CD4-positive, alpha-beta T cell treated with Interleukin-15 for 4 hours (primary cell): ENCODE data around the gene CELA1.
"Not testable (repeated sequence)": the region's sequence is repeated elsewhere in the genome, so short reads cannot be mapped to it uniquely, and the experiment has no call there.

ENCODE experiments used
- DNase-seq: peaks from one replicate; pipeline ENCODE4 v3.0.0-alpha.2; 2020; ENCODE audit warnings: low spot score

CELA1 gene

DNA sequence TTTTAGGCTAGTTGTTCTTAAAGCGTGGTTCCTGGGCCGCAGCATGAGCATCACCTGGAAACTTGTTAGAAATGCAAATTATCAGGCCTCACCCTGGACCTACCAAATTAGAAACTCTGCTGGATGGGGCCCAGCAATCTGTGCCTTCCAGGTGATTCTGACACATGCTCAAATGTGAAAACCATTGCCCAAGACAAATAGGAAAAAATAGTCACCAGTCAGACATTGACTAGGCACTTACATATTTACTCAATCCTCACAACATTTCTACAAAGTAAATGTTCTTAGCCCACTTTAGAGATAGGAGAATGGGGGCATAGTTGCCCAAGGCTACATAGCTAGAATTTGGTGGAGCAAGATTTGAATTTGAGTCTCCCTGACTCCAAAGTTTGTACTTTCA lies 3.3 kb downstream of the CELA1 start:
- DNase-seq: no peak

DNA sequence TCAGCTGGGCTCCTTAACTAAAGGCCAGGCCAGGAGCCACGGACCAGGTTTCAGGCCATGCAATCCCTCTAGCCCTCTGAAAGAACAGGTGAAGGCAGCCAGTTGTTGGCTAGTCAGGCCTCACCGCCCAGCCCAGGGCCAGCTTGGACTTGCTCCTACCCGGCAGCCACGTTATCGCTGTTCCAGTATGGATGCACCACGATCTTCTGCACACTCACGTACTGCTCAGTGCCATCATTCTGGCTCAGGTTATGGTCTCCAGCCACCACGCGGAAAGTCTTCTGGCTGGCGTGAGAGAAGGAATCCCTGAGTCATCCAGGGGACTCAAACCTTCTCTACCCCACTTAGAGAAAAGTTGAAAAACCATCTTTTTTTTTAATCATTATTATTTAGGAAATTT lies 4.1 kb downstream of the CELA1 start:
- DNase-seq: no peak

DNA sequence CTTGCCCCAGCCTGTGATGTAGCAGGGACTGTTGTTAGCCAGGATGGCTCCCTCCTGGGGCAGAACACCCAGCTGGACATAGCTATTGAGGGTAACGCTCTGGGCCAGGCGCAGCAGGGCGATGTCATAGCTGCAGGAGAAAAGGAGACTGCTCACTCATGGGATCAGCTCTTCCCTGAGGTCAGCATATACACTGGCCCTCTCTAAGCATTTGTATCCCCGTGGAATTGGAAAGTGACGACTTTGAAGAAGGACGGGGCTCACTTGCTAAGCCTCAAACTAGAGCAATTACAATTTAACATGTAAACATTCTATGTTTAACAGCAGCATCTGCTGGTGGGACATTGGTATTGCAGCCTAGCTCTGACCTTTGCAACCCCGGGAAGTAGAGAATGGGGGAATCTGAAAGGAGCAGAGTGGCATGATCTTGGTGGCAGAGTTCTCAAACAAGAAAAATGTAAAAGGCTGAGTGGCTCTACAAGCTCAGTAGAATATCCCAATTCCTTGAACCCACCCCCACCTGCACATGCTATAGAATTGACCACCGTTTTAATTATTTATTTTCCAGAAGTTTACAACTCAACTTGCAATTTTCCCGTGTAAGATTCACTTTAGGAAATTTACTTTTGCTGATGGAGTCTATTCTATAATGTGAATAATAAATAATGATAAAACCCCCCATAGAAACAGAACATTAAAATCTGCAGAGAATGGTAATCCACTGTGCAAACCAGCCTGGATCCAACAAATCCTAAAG lies 5.0 kb downstream of the CELA1 start:
- peak; percentile 83 for DNase-seq

DNA sequence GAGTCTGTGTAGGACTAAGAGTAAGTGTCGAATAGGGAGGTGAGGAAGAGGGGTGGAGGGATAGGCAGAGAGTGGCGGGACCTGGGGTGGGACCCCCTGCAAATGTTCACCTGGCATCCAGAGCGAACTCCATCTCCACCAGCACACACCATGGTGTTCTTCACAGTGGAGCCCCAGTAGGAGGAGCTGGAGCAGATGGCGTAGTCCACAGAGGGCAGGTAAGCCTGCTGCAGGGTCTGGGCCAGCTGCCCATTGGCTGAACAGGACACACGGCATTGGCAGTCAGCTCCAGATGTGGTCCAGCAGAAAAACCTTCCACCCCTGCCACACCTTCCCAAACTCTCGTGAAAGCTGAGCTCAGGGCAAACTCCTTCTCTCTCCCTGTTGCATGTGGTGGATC lies 6.7 kb downstream of the CELA1 start:
- no peak for DNase-seq

DNA sequence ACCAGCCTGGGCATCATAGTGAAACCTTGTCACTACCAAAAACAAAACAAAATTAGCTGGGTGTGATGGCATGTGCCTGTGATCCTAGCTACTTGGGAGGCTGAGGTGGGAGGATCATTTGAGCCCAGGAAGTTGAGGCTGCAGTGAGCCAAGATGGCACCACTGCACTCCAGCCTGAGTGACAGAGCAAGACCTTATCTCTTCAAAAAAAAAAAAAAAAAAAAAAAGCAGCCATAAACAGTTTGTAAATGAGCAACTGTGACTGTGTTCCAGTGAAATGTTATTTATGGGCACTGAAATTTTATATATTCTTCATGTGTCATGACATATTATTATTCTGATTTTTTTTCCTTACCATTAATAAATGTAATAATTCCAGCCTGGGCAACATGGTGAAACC lies 9.1 kb downstream of the CELA1 start:
- not testable (repeated sequence) for DNase-seq

DNA sequence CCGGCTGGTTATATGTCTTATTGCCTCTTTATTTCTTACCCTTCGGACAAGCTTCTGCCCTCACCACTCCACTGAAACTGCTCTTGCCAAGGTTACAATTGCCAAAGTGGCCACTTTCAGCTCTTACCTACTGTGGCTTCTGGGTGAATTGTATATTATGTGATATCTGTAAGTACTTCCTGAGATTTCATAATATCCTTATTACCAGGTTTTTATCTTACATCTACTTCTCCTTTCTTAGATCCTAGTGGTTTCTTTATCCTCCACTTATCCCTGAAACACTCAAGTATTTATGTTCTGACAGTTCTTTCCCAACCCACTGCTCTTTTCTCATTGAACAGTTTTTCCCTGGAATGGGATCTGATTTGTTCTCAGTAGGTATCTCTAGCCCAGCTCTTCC lies 10.5 kb downstream of the CELA1 start:
- DNase-seq: no peak

DNA sequence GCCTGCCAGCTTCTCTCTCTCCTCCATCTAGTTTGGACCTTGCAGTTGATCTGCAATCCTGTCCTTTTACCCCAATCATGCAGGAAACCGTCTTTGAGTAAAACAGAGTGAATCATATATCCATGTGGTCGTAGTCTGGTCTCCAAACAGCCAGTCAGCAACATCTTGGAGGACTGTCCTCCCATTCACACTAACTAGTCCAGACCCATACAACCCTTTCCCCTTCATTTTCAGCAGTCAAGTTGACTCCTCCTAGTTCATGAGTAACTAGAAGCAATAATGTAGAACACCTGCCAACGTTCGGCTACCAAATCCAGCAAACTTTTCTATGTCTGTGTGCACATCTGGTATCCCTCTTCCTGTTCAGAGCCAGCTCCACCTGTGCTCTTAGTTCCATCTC lies 11.7 kb downstream of the CELA1 start:
- no peak for DNase-seq

DNA sequence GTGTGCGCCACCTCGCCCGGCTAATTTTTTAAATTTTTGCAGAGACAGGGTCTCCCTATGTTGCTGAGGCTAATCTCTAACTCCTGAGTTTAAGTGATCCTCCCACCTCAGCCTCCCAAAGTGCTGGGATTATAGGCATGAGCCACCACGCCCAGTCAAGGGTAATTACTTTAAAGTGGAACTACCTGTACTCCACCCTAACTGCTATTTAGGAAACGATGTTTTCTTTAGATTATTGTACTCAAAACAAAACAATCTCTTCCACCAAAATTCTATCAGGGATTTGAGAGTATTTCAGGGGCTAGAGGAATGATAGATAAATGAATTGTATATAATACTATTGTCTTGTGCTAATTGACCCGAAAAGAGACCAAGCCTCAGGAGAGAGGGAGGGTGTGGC lies 12.9 kb downstream of the CELA1 start:
- no peak for DNase-seq

DNA sequence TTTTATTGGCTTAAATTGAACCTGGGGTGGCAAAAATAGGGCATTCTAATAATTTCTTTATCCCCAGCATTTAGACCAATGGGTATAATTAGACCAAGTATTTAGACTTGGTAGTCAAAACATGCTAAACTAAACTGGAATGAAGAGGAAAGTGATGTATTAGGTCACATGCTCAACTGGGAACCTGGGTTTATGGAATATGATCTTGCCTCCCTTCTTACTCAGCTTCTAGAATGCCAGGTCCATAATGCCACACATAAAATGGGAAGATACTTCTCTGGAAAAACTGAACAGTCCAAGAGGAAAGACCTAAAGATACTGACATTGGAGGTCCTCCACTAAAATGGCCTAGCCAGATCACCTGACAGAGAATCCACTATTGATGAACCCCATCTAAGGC lies 16.3 kb downstream of the CELA1 start:
- DNase-seq: no peak

DNA sequence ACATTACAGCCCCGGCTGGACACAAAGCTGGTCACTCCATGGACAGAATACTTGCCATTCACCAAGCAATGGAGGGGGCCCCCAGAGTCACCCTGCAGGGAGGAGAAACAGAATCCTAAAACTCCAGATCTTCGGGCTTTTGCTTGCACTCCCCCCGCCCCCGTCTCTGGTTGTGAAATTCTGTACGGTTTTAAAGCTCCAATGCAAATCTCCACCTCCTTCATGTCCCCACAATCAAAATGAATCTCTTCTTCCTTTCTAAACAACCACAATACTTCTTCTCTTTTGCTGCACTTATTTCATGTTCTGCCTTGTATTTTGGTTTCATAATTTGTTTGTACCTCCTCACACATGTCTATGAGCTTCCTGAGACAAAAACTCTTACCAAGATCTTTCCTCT lies 16.7 kb downstream of the CELA1 start:
- no peak for DNase-seq

DNA sequence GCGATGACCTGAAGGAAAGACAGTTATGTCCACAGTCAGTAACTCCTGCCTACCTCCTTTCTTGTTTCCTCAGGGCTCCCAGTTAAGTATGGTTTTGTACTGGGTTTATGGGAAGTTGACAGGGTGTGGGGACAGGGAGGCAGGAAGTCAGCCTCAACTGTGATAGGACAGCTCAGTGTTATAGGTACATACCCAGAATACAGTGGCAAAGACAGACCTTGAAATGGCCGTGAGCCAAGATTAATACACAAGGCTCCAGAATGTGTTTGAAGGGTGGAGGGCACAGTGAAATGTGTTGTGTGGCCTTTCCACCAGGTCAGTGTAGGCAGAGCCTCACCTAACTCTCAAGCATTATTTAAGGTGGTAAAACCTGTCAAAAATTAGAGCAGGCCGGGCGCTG lies 17.9 kb downstream of the CELA1 start:
- no peak for DNase-seq

DNA sequence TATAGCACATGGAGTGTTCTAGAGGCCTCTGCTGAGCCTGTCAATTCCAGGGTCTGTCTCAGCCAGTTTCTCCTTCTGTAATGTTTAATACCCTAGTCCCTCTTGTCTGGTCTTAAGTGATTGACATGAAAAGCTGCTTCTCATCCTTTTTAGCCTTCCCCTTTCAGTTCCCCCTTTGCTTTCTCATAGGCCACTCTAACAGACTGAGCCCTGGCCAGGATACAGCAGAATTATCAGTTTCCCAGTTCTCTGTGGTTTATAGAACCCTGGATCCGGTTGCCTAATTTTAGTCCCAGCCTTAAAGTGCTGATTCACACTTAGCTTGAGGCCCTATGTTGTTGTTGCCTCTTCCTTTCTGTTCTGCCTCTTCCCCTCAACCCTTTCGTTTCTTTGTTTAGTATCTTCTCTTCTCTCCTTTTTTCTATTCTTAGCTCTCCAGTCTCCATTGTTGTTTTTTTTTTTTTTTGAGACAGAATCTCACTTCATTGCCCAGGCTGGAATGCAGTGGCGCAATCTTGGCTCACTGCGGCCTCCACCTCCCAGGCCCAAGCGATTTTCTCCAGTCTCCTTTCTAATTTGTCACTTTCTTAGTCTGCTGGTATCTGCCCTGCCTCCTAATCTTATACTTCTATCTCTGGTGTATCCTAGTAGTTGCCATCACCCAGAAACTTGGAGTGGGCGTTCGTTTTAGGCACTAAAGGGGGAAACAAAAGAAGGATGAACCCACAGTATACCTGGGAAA lies 19.6 kb downstream of the CELA1 start:
- DNase-seq: peak; percentile 34

DNA sequence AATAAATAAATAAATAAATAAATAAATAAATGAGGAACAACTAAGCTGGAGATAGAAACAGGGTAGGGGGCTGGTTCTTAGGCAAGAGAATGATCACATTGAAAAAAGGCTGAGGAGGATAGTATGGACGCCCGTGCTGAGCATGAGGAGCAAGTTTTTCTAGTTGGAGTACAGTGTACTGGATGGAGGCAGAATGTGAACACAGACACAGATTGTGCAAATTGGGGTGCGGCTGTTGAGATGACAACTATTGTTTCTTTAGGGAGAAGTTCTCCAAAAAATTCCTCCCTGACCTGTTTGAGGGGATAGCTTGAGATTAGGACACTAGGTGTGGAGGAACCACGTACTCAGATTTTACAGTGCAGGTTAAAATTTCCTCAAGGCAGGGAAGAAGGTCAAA lies 21.5 kb downstream of the CELA1 start:
- DNase-seq: no peak

DNA sequence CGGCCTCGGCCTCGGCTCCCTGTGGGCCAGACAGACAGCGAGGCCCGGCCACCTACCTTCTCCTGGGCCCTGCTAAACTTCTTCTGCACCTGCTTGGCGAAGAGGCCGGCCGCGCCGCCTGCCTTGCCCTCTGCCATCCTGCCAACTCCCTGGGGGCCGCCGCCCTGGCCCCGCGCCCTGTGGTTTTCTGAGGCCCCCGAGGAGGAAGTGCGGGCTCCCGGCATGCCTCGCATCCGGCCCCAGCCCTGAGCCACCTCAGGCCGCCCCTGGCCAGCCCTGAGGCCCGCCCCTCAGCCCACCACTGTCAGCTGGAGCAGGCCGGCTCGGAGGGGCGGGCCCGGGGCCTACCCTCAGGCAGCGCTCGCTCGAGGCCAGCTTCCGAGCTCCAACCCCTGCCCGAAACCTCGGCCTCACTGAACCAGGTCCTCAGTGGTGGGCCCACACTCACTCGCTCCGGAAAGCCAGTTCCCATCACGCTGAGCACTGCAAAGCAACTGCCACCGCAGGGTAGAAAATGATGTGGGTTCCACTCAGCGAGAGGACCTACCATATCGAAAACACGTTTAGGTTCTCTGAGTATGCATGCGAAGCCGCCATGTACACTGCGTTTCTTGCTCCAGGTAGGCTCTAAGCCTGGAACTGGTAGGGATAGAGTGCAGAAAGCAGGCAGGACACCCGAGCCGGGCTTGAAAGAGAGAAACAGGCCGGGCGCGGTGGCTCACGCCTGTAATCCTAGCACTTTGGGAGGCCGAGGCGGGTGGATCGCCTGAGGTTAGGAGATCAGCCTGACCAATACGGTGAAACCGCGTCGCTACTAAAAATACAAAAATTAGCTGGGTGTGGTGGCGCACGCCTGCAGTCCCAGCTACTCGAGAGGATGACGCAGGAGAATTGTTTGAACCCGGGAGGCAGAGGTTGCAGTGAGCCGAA lies 22.2 kb downstream of the CELA1 start, which contains the start of gene BIN2:
TSS of gene BIN2 (minus strand) at position 209 of the 930 bp plus-strand sequence. CDS start at position 137, 72 bp downstream.
- peak; percentile 67 for DNase-seq

DNA sequence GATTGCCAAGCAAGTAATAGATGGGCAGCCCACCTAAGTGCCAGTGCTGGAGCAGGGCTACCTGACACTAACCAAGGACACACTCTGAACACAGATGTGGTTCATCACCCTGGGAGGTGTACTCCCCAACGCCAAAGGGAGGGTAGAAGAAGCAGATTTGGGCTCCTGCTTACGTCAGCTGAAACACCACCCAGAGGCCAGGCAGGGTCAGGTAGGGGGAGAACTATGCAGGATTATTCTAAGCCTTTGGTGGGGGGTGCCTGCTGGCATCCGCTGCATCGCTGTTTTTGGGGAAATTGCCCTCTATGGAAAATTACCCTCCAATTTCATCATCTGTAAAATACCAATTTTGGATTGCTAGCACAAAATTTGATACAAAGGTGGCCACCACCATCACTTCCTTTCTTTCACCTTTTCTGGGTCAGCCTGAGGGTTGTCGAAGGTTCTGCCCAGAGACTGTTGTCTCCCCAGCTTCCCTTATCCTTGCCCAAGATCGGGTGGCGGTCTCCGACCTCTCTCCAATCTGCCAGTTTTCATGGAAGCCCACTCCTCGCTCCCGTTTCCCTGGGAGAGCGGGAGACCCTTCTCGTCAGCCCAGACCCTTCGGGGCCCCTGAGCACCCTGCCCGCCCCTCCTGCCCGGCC lies 23.0 kb downstream of the CELA1 start:
- peak; percentile 69 for DNase-seq

DNA sequence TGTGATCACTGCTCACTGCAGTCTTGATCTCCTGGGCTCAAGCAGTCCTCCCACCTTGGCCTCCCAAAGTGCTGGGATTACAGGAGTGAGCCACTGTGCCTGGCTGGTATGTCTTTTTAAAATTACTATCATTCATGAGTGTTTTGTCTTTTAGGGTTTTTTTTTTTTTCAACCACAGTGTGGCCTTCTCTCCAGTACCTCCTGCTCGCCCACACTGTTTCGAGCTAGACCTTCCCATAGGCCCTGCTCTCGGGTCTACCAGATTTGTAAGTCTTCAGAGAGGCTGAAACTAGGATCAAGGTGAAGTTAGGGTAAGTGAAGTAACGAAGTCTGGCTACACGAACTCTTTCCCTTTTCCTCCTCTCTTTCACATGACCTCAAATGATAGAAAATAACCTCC lies 24.0 kb downstream of the CELA1 start:
- DNase-seq: no peak

DNA sequence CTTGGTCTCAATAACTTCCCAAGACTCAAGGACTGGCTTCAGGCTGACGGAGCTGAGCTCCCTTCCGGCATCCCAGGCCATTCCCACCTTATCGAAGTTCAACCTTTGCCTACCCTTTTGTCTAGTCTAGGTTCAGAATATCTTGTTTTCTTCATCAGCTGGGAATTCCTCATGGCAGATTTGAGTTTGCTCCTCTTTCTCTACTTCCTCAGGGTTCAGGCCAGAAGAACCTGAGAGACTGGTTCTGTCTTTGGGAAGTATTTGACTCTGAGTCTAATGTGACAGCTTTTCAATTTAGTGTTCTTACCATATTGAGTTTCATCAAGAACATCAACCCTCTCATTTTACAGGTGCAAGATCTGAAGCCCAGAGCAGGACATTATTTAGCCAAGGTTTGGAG lies 24.6 kb downstream of the CELA1 start:
- no peak for DNase-seq

DNA sequence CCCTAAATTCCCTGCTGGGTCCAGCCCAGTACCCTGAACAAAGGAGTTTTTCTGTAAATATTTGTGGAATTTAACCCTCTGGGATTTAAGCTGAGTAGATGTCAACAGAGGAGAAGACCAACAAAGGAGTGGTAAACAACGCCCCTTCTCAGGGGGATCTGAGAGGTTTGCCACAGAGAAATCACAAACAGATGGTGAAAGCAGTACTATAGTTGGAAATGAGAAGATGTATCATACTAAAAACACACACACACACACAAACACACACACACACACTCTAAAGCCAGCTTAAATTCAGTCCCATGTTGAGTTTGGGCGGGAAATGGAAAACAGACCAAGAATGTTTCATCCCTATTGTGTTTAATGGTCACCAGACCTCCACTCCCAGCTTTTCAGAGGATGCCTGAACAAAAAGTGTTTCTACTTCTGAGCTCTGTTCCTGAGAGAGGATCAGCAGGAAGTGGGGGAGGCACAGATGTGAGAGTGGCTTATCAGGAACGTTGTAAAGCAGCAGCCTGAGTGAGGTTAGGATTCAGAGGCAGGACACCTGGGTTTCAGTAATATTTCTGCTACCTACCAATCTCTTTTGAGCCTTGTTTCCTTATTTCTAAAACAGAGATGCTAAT lies 25.7 kb downstream of the CELA1 start:
- DNase-seq: peak; percentile 28

DNA sequence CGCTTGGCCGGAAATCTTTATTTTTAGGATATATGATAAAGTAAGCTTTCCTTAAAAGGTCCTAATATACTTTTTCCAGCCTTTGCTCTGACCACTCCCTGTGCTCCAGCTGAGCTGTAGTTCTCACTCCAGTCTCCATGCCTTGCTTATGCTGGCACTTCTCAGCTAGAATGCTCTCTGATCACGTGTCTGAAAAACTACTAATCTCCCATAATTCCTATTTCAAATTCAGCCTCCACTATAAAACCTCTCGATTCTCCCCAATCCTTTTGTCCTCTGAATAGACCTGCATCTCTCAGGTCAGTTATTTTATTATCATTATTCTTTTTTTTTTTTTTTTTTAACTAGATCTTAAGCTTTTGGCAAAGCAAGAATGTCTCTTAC lies 26.2 kb downstream of the CELA1 start:
- no peak for DNase-seq

DNA sequence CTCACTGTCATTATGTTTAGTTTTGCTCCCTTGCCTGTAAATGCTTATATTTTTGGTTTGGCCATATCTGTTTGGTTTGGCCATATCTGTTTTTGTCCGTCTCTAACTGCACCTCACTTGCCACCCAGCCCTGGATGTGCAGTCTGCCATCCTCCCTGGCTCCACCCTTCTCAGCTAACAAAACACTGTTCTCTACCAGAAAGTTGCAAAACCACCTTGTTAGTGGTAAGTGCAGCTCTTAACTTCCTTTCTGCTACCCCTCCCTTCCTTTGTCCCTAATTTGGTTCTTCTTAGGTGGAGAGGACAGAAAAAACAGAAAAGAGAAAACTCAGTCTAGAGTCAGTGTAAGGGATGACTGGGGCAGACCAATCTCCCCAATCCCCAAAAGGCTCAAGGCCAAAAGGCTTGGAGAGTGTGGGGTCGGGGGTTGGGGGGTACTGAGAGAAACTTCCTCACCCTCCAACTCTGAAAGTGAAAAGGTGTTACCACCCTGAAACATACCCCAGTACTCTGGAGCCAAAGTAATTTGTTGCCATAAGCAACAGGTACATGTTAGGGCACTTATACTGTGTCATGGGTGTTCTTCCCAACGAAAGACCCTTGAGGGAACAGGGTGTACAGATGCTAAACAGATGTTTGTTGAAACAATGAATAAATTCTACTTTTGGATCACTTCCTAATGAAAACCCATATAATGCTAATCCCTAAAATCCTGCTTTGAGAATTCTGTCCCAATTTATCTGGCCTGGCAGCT lies 27.5 kb downstream of the CELA1 start:
- peak; percentile 75 for DNase-seq
